Natural killer cell (primary cell): Measurements from ENCODE around the gene C4orf54. TPM values are rescaled to one million over a fixed set of nuclear protein-coding genes. Genes with fewer than 3 reads are reported as not detected.

Source experiments
- ATAC-seq, 3 donors: fragments of 150-1000 bp in 2 of 3; fragments of 200-7000 bp in 1 of 3; cut with Tn5 transposase; 1 replicate in 1 of 3; 2 replicates in 2 of 3; pipeline ENCODE4 v1.10.0; 2021; ENCODE audit warnings: mild to moderate bottlenecking in 2 of 3, moderate library complexity in 2 of 3
- DNase-seq, 2 donors: peaks; one replicate each; pipeline versions ENCODE4 v3.0.0 to v3.0.0-alpha.2; 2013 to 2021; ENCODE audit warnings: mixed read lengths in 1 of 2
- H3K27ac ChIP-seq: one replicate; pipeline ENCODE4 v1.5.1; 2013; ENCODE audit warnings: mild to moderate bottlenecking, low read length
- H3K27me3 ChIP-seq: one replicate; pipeline ENCODE4 v1.6.1; 2013; ENCODE audit warnings: low read length; ENCODE audit not compliant: control insufficient read depth, insufficient read depth
- H3K36me3 ChIP-seq: one replicate; pipeline ENCODE4 v1.6.1; 2013; ENCODE audit warnings: low read length; ENCODE audit not compliant: control insufficient read depth, insufficient read depth
- H3K4me1 ChIP-seq: one replicate; pipeline ENCODE4 v1.6.1; 2013; ENCODE audit warnings: low read length; ENCODE audit not compliant: control insufficient read depth, insufficient read depth
- H3K4me3 ChIP-seq: one replicate; pipeline ENCODE4 v1.5.1; 2013; ENCODE audit warnings: low read length
- H3K9me3 ChIP-seq: one replicate; pipeline ENCODE4 v1.6.1; 2013; ENCODE audit warnings: low read length; ENCODE audit not compliant: control insufficient read depth, insufficient read depth
- H3K27ac Mint-ChIP-seq, 2 donors: one replicate each; pipeline ENCODE4 v1.8.0; 2022; ENCODE audit warnings: mild to moderate bottlenecking in 2 of 2, mixed read lengths in 2 of 2, moderate library complexity in 1 of 2
- H3K27me3 Mint-ChIP-seq, 2 donors: one replicate each; pipeline ENCODE4 v1.8.0; 2022; ENCODE audit warnings: low read depth in 2 of 2, mixed read lengths in 2 of 2
- H3K36me3 Mint-ChIP-seq: one replicate; pipeline ENCODE4 v1.8.0; 2022; ENCODE audit warnings: mixed read lengths
- H3K4me1 Mint-ChIP-seq, 2 donors: one replicate each; pipeline ENCODE4 v1.8.0; 2022; ENCODE audit warnings: mixed read lengths in 2 of 2
- H3K4me3 Mint-ChIP-seq: one replicate; pipeline ENCODE4 v1.8.0; 2022; ENCODE audit warnings: mild to moderate bottlenecking, moderate library complexity, mixed read lengths
- H3K9me3 Mint-ChIP-seq, 2 donors: one replicate each; pipeline ENCODE4 v1.8.0; 2022; ENCODE audit warnings: mixed read lengths in 2 of 2
- CTCF ChIP-seq: fragments of 200-600 bp; IDR thresholded peaks from one replicate; pipeline ENCODE4 v1.8.0; 2022; ENCODE audit warnings: antibody characterized with exemption
- WGBS: methylation state at CpG from one replicate; pipeline ENCODE4 v1.1.7; 2013; ENCODE audit warnings: missing lambda C conversion rate; ENCODE audit not compliant: insufficient coverage; 5-methylcytosine and 5-hydroxymethylcytosine counted together
- intact Hi-C: fragments of 100-400 bp; cut with micrococcal nuclease; formaldehyde crosslinking; loops from one replicate; pipeline ENCODE4 v1.14.2; 2022
- total RNA-seq, 4 donors: library from RNA; stranded (reverse); fragments of 120-200 nt in 1 of 4; gene quantifications; one replicate each; pipeline versions ENCODE4 v1.2.3 to v1.2.4, GENCODE V29; 2013 to 2022

Gene C4orf54
- total RNA-seq, 3 donors from 2014 or later (not counting 1 experiment from before 2014, with no cell fraction given), result not detected

GRCh38 chr4:99645036-99645435 is 12.6 kb downstream of the C4orf54 start:
- peaks cover under 1% of the 10 kb centered on the region for H3K27me3 ChIP-seq
- no peak for ATAC-seq
- no peaks in the 10 kb centered on the region for H3K9me3 ChIP-seq
- H3K9me3 Mint-ChIP-seq, result no peaks in the 10 kb centered on the region
- H3K27me3 Mint-ChIP-seq, result peaks cover 8 to 19% of the 10 kb centered on the region in 2 donors
- DNase-seq, result no peak
- no peak for TF ChIP-seq CTCF
- H3K27ac Mint-ChIP-seq, result no peak overlapping the region
- no peak overlapping the region for H3K27ac ChIP-seq
- H3K36me3 Mint-ChIP-seq, result no peaks in the 10 kb centered on the region
- no peaks in the 10 kb centered on the region for H3K4me1 Mint-ChIP-seq
- H3K4me3 Mint-ChIP-seq, result no peak overlapping the region
- no peaks in the 10 kb centered on the region for H3K36me3 ChIP-seq
- no peaks in the 10 kb centered on the region for H3K4me1 ChIP-seq
- intact Hi-C loops, result no loop called here
- WGBS, result 100% methylated on average over 1 of the region's 1 CpG
- no peak overlapping the region for H3K4me3 ChIP-seq

- Histone ChIP-seq H3K4me3 (no peak overlapping the region), H3K4me1 (no peaks in the 10 kb centered on the region), H3K9me3 (no peaks in the 10 kb centered on the region), H3K27me3 (peaks cover 2% of the 10 kb centered on the region), H3K27ac (no peak overlapping the region), H3K36me3 (no peaks in the 10 kb centered on the region)
- no peaks in the 10 kb centered on the region for H3K36me3 Mint-ChIP-seq
- no peak for ATAC-seq
- intact Hi-C loops, result no loop called here
- DNase-seq, result no peak
- WGBS, result 78% methylated on average over 4 of the region's 5 CpGs
- H3K9me3 Mint-ChIP-seq, result no peaks in the 10 kb centered on the region
- no peak overlapping the region for H3K27ac Mint-ChIP-seq
- TF ChIP-seq CTCF, result no peak
- no peaks in the 10 kb centered on the region for H3K4me1 Mint-ChIP-seq
- peaks cover 8 to 19% of the 10 kb centered on the region in 2 donors for H3K27me3 Mint-ChIP-seq
- H3K4me3 Mint-ChIP-seq, result no peak overlapping the region
Observed at GRCh38 chr4:99644453-99644852, 13.2 kb downstream of the C4orf54 start.

GRCh38 chr4:99642725-99643489 is 14.7 kb downstream of the C4orf54 start:
- TF ChIP-seq CTCF, result no peak

GRCh38 chr4:99640676-99641075 is 17.0 kb downstream of the C4orf54 start:
- H3K36me3 Mint-ChIP-seq, result no peaks in the 10 kb centered on the region
- Histone ChIP-seq H3K27me3 (peaks cover 2% of the 10 kb centered on the region), H3K27ac (no peak overlapping the region), H3K36me3 (no peaks in the 10 kb centered on the region), H3K9me3 (no peaks in the 10 kb centered on the region), H3K4me3 (no peak overlapping the region), H3K4me1 (no peaks in the 10 kb centered on the region)
- ATAC-seq (no peak), DNase-seq (no peak)
- no peak for TF ChIP-seq CTCF
- intact Hi-C loops, result no loop called here
- 75% methylated on average over 2 of the region's 2 CpGs for WGBS
- H3K4me3 Mint-ChIP-seq, result no peak overlapping the region
- no peak overlapping the region for H3K27ac Mint-ChIP-seq
- no peaks in the 10 kb centered on the region for H3K4me1 Mint-ChIP-seq
- H3K27me3 Mint-ChIP-seq, result peaks cover 8 to 19% of the 10 kb centered on the region in 2 donors
- H3K9me3 Mint-ChIP-seq, result no peaks in the 10 kb centered on the region

More at GRCh38 chr4:99642725-99643489, 14.7 kb downstream of the C4orf54 start:
- Histone ChIP-seq H3K4me1 (no peaks in the 10 kb centered on the region), H3K36me3 (no peaks in the 10 kb centered on the region), H3K4me3 (no peak overlapping the region), H3K27ac (no peak overlapping the region), H3K27me3 (peaks cover 2% of the 10 kb centered on the region), H3K9me3 (no peaks in the 10 kb centered on the region)
- DNase-seq (no peak), ATAC-seq (no peak)
- Mint-ChIP-seq H3K36me3 (no peaks in the 10 kb centered on the region), H3K27ac (no peak overlapping the region), H3K27me3 (peaks cover 8 to 19% of the 10 kb centered on the region in 2 donors), H3K4me1 (no peaks in the 10 kb centered on the region), H3K9me3 (no peaks in the 10 kb centered on the region), H3K4me3 (no peak overlapping the region)
- intact Hi-C loops, result no loop called here
- WGBS, result 87% methylated on average over 7 of the region's 7 CpGs
